GM19438 (cell line): ENCODE data around the gene CCDC146.
"Not testable (repeated sequence)": the region's sequence is repeated elsewhere in the genome, so short reads cannot be mapped to it uniquely, and the experiment has no call there.

Source experiments
- ATAC-seq: cut with Tn5 transposase; IDR thresholded peaks from one replicate; pipeline ENCODE4 v1.9.1; 2021; ENCODE audit warnings: low read depth; ENCODE audit not compliant: unreplicated experiment

CCDC146 gene

DNA sequence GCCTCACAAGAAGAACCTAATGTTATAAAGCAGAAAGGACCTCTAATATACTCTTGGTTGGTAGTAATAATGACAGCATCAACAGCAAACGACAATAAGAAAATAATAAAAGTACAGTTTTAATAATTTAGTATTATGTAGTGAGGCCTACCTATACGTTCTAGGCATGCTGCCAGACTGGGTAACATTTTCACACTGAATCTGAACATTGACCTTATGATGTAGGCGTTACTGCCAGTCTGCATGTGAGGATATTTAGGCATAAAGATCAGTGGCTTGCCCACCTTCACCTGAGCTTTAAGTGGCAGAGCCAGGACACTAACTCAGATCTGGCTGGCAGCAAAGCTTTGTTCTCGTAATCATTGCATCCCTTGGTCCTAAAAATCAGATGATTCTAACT lies 74.7 kb downstream of the CCDC146 start:
- ATAC-seq: no peak

- ATAC-seq: no peak
These were observed 76.9 kb downstream of the CCDC146 start, which contains the start of gene FGL2 for GRCh38 chr7:77199013-77199966. Gene FGL2 (minus strand): TSS chr7:77199819. CDS start chr7:77199793, 26 bp downstream.

GRCh38 chr7:77200542-77200941 lies 78.1 kb downstream of the CCDC146 start:
- no peak for ATAC-seq

DNA sequence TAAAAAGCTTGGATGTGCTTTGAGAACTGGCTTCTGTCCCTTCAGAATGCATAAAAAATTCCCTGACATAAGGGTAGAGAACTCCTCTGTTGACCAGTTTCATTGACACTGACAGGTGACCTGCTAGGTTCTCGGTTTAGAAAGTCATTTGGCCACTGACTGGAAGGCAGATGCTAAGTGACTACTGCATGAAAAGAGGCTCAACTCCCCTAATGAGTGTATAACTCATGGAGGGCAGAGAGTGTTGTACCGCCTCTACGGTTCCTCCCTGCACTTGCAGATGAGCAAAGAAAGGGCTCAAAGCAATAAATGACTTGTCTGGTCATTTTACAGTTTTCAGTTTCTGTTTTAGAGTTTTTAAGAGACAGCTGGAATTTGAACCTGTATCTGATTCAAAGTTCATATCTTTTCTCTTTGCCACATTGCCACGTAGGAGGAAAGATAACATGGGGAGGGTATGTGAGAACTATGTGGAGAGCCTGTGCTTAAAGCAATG lies 80.1 kb downstream of the CCDC146 start:
- ATAC-seq: peak; percentile 89

DNA sequence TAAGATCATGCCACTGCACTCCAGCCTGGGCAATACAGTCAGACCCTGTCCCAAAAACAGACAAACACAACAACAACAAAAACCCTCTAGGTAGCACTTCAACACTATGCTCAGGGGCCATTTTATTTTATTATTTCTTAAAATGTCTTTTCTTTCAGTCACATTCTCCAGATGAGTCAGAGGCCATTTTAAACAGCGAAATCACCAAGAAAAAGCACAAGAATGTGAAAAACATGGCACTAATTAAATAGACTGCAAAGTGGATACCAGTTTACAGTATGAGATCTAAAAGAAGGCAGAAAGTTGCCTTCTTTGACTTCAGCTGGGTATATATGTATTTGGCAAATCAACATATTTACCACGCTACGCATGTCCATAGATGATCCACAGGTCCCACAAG lies 83.3 kb downstream of the CCDC146 start:
- ATAC-seq: no peak

GRCh38 chr7:77208416-77208815 lies 86.0 kb downstream of the CCDC146 start:
- no peak for ATAC-seq

GRCh38 chr7:77209479-77210139 lies 87.2 kb downstream of the CCDC146 start:
- ATAC-seq: no peak

GRCh38 chr7:77216181-77216845 lies 93.9 kb downstream of the CCDC146 start:
- ATAC-seq: no peak

GRCh38 chr7:77217474-77218185 lies 95.2 kb downstream of the CCDC146 start:
- ATAC-seq: no peak

DNA sequence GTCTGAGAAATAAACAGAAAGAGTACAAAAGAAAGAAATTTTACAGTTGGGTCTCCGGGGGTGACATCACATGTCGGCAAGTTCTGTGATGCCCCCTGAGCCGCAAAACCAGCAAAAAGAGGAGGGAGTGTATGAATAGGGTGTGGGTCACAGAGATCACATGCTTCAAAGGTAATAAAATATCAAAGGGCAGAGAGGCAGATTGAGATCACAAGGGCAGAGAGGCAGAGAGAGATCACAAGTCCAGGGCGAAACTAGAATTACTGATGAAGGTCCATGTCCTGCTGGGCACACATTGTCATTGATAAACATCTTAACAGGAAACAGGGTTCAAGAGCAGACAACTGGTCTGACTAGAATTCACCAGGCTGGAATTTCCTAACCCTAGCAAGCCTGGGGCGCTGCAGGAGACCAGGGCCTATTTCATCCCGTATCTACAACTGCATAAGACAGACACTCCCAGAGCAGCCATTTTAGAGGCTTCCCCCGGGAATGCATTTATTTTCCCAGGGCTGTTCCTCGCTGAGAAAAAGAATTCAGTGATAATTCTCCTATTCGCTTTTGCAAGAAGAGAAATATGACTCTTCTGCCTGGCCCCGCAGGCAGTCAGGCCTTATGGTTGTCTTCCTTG lies 97.4 kb downstream of the CCDC146 start:
- ATAC-seq: not testable (repeated sequence)

- ATAC-seq: no peak
These were observed 99.7 kb downstream of the CCDC146 start for GRCh38 chr7:77222065-77222464.

DNA sequence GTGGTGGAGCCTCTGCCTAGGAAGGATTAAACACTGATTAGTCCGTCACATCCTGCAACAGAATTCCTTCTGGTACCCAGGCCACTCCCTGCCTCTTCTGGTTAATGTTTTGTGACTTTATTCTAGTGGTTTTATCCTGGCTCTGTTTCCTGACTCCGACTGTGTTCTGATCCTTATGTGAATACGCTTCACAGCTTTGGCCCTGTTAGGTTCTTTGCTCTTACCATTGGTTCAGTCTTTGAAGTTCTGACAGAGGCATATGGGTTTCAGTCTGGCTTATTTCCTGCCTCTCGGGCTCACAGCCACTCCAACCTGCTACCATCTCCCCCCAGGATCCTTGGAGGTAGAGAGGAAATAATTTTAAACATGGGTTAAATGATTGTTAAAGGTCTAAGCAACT lies 100.4 kb downstream of the CCDC146 start:
- ATAC-seq: no peak

- no peak for ATAC-seq
These were observed 100.8 kb downstream of the CCDC146 start for GRCh38 chr7:77223261-77223660.

- ATAC-seq: no peak
These were observed 104.0 kb downstream of the CCDC146 start for GRCh38 chr7:77226357-77226839.

- not testable (repeated sequence) for ATAC-seq
These were observed 106.4 kb downstream of the CCDC146 start for GRCh38 chr7:77228795-77229194.

DNA sequence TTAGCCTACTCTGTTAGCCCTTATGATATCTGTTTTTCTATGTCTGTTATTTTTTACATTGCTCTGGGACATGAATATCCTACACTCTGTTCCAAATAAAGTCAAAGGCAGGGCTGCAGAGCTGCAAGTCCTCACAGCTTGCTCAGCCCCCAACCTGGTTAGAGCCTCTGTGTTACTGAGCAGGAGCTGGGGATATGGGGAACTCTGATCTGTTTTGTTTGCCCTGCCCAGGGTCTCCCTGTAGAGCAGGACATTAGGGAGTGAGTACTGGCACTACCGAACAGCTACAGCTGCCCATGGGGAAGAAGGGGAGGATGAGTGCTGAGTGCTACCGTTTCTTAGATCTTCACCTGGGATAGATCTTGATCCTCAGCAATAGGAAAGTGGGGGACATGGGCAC lies 110.1 kb downstream of the CCDC146 start:
- no peak for ATAC-seq

GRCh38 chr7:77235276-77235675 lies 112.9 kb downstream of the CCDC146 start:
- ATAC-seq: no peak

- no peak for ATAC-seq
These were observed 116.3 kb downstream of the CCDC146 start for GRCh38 chr7:77238703-77239136.

DNA sequence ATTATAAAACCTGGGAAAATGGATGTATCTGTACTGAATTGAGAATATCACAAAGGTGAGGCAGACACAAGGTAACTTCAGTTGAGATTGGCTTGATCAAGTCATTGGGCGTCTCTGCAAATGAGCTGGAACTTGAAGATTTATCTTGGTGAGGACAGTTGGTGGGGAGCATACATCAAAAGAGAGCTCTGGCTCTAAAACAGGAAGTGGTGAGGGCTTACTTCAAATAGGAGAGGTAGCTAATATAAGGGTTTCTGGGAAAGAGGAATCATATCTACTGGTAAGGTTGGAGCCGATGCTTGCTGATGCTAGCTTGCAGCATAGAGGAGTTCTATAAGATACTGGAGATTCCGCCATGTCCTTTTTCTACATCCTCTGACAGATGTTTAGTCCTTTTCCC lies 117.1 kb downstream of the CCDC146 start:
- ATAC-seq: no peak

GRCh38 chr7:77242068-77242467 lies 119.7 kb downstream of the CCDC146 start:
- no peak for ATAC-seq
